Peyer's patch (tissue), 4 donors: ENCODE results near the gene CLEC9A. TPM values are rescaled to one million over a fixed set of nuclear protein-coding genes. Genes with fewer than 3 reads are reported as not detected.

Experiments used
- DNase-seq, 3 donors: peaks; one replicate each; pipeline ENCODE4 v3.0.0-alpha.2; 2017 to 2019
- H3K27ac ChIP-seq, 4 donors: fragments of 200-600 bp; sonication (generic); one replicate each; pipeline ENCODE4 v1.5.1; 2016 to 2019
- H3K27me3 ChIP-seq, 2 donors: fragments of 200-600 bp; sonication (generic); one replicate each; pipeline ENCODE4 v1.5.1; 2019
- H3K36me3 ChIP-seq, 3 donors: fragments of 200-600 bp; sonication (generic); one replicate each; pipeline ENCODE4 v1.5.1; 2016 to 2019
- H3K4me1 ChIP-seq, 4 donors: fragments of 200-600 bp; sonication (generic); one replicate each; pipeline ENCODE4 v1.5.1; 2016 to 2019
- H3K4me3 ChIP-seq, 4 donors: fragments of 200-600 bp; sonication (generic); 1 replicate in 3 of 4; 2 replicates in 1 of 4; pipeline ENCODE4 v1.5.1; 2016 to 2019; ENCODE audit warnings: mild to moderate bottlenecking in 1 of 4
- H3K9me3 ChIP-seq, 4 donors: fragments of 200-600 bp; sonication (generic); one replicate each; pipeline ENCODE4 v1.5.1; 2016 to 2019; ENCODE audit warnings: mild to moderate bottlenecking in 1 of 4
- CTCF ChIP-seq, 6 experiments: fragments of 450-650 bp in 4 of 6; fragments of 200-600 bp in 2 of 6; sonication (generic) in 1 of 6; IDR thresholded peaks; one replicate each; pipeline ENCODE4 v1.5.1; 2017 to 2019; ENCODE audit warnings: antibody characterized with exemption in 6 of 6, mild to moderate bottlenecking in 3 of 6, moderate library complexity in 1 of 6
- POLR2A ChIP-seq, 2 donors: fragments of 450-650 bp; IDR thresholded peaks; one replicate each; pipeline ENCODE4 v1.5.1; 2017; ENCODE audit warnings: antibody characterized with exemption in 2 of 2, mild to moderate bottlenecking in 2 of 2, moderate library complexity in 2 of 2
- total RNA-seq, 4 donors: library from RNA; depleted of rRNA; stranded (reverse); fragments of >200 nt; gene quantifications; one replicate each; pipeline ENCODE4 v1.1.0, GENCODE V29; 2016

The CLEC9A gene
- total RNA-seq, 4 donors from 2014 or later: 2.5 TPM; not detected in 3

- peaks cover 0 to 3% (median 0%) of the 10 kb centered on the region in 4 donors for H3K4me1 ChIP-seq
- H3K36me3 ChIP-seq: no peaks in the 10 kb centered on the region
- H3K9me3 ChIP-seq: no peaks in the 10 kb centered on the region
- no peak overlapping the region for H3K27ac ChIP-seq
- TF ChIP-seq POLR2A (IDR thresholded peaks at IDR 0.05): no peak
- TF ChIP-seq CTCF (IDR thresholded peaks at IDR 0.05): no peak
- no peak for DNase-seq
- no peak overlapping the region for H3K4me3 ChIP-seq
- H3K27me3 ChIP-seq: no peaks in the 10 kb centered on the region
These were observed 65.5 kb downstream of the CLEC9A start for GRCh38 chr12:10095971-10096370.

- no peak for DNase-seq
These were observed 67.0 kb downstream of the CLEC9A start for GRCh38 chr12:10097521-10097920.

GRCh38 chr12:10098791-10099190 is 68.3 kb downstream of the CLEC9A start, which contains the start of gene CLEC1A:
Gene CLEC1A (minus strand): TSS chr12:10098985. CDS start chr12:10098922, 63 bp downstream.
- DNase-seq: no peak
- no peaks in the 10 kb centered on the region for H3K9me3 ChIP-seq
- TF ChIP-seq POLR2A (IDR thresholded peaks at IDR 0.05) (no peak), CTCF (IDR thresholded peaks at IDR 0.05) (no peak)
- H3K4me1 ChIP-seq: peaks cover 0 to 10% (median 0%) of the 10 kb centered on the region in 4 donors
- H3K27ac ChIP-seq: peak within 1 kb of the TSS in 2 of 4 donors; percentile 22 to 35
- no peaks in the 10 kb centered on the region for H3K36me3 ChIP-seq
- H3K4me3 ChIP-seq: peak within 1 kb of the TSS in 1 of 4 donors; percentile 18
- H3K27me3 ChIP-seq: no peaks in the 10 kb centered on the region

More at GRCh38 chr12:10097521-10097920, 67.0 kb downstream of the CLEC9A start:
- Histone ChIP-seq H3K4me1 (peaks cover 0 to 10% (median 0%) of the 10 kb centered on the region in 4 donors), H3K27me3 (no peaks in the 10 kb centered on the region), H3K9me3 (no peaks in the 10 kb centered on the region), H3K27ac (peak overlapping the region in 1 of 4 donors; percentile 29), H3K4me3 (no peak overlapping the region), H3K36me3 (no peaks in the 10 kb centered on the region)
- TF ChIP-seq CTCF (IDR thresholded peaks at IDR 0.05) (no peak), POLR2A (IDR thresholded peaks at IDR 0.05) (no peak)

- Histone ChIP-seq H3K4me1 (peaks cover 0 to 10% (median 0%) of the 10 kb centered on the region in 4 donors), H3K27ac (peak overlapping the region in 1 of 4 donors; percentile 21), H3K36me3 (no peaks in the 10 kb centered on the region), H3K9me3 (no peaks in the 10 kb centered on the region), H3K4me3 (no peak overlapping the region), H3K27me3 (no peaks in the 10 kb centered on the region)
- no peak for DNase-seq
- TF ChIP-seq CTCF (IDR thresholded peaks at IDR 0.05) (no peak), POLR2A (IDR thresholded peaks at IDR 0.05) (no peak)
These were observed 70.6 kb downstream of the CLEC9A start for GRCh38 chr12:10101042-10101579.

- peak overlapping the region in 1 of 4 donors; percentile 35 for H3K27ac ChIP-seq
- TF ChIP-seq POLR2A (IDR thresholded peaks at IDR 0.05) (no peak), CTCF (IDR thresholded peaks at IDR 0.05) (no peak)
These were observed 71.3 kb downstream of the CLEC9A start for GRCh38 chr12:10101648-10102220.

More at GRCh38 chr12:10101648-10102220, 71.3 kb downstream of the CLEC9A start:
- H3K4me1 ChIP-seq: peaks cover 0 to 10% (median 0%) of the 10 kb centered on the region in 4 donors
- H3K27me3 ChIP-seq: no peaks in the 10 kb centered on the region
- H3K9me3 ChIP-seq: no peaks in the 10 kb centered on the region
- H3K4me3 ChIP-seq: no peak overlapping the region
- no peak for DNase-seq
- no peaks in the 10 kb centered on the region for H3K36me3 ChIP-seq
